Mucosa of descending colon (tissue), 3 donors: ENCODE data around the gene GZMM. TPM values are rescaled to one million over a fixed set of nuclear protein-coding genes. Genes with fewer than 3 reads are reported as not detected.

Source experiments
- ATAC-seq: fragments of 200-7000 bp; cut with Tn5 transposase; one replicate; pipeline ENCODE4 v1.9.1; 2020; ENCODE audit warnings: mild to moderate bottlenecking, moderate library complexity
- DNase-seq, 3 donors: peaks; one replicate each; pipeline ENCODE4 v3.0.0-alpha.2; 2020
- H3K36me3 ChIP-seq: fragments of 200-600 bp; one replicate; pipeline ENCODE4 v1.8.0; 2021; ENCODE audit warnings: low read depth, mild to moderate bottlenecking
- H3K4me1 ChIP-seq: fragments of 200-600 bp; one replicate; pipeline ENCODE4 v1.8.0; 2021; ENCODE audit warnings: low read depth, mild to moderate bottlenecking
- H3K4me3 ChIP-seq: fragments of 200-600 bp; one replicate; pipeline ENCODE4 v1.8.0; 2021; ENCODE audit warnings: mild to moderate bottlenecking
- H3K9me3 ChIP-seq: fragments of 200-600 bp; one replicate; pipeline ENCODE4 v1.8.0; 2021; ENCODE audit warnings: mild to moderate bottlenecking
- CTCF ChIP-seq: fragments of 200-600 bp; IDR thresholded peaks from one replicate; pipeline ENCODE4 v1.8.0; 2022; ENCODE audit warnings: antibody characterized with exemption, mild to moderate bottlenecking
- intact Hi-C, 2 donors: fragments of 100-400 bp; cut with DNase I in 1 of 2; cut with micrococcal nuclease in 1 of 2; formaldehyde crosslinking; loops; one replicate each; pipeline versions ENCODE4 v1.11.0 to v1.11.1; 2022; cut with DNase I, micrococcal nuclease
- total RNA-seq, 3 donors: library from RNA; stranded (reverse); fragmentation: NEBNext Ultra II Directional in 2 of 3; extraction: Animal tissue kit (Norgen Biotek cat#: 25700) in 2 of 3; gene quantifications; one replicate each; pipeline versions ENCODE4 v1.2.1 to v1.2.4, GENCODE V29; 2021 to 2023
- donor health status: DM: no; HTN: no; CAD: no; lungs with moderate emphysema.
- donor health status: DM: no; HTN: no; CAD: no.
- donor health status: DM: no; HTN: yes; CAD: no.

Gene GZMM
- total RNA-seq, 3 donors from 2014 or later = 0.76 to 1.4 (median 1.4) TPM

- TF ChIP-seq CTCF = peak; percentile 94
- DNase-seq = peak; percentile 82 to 91 (median 89)
- peak; percentile 57 for ATAC-seq
- no peaks in the 10 kb centered on the region for H3K9me3 ChIP-seq
- peaks cover 33% of the 10 kb centered on the region for H3K4me1 ChIP-seq
- no peaks in the 10 kb centered on the region for H3K36me3 ChIP-seq
- no peak overlapping the region for H3K4me3 ChIP-seq
- intact Hi-C loops = no loop called here
Observed at GRCh38 chr19:510606-511100, 33.2 kb upstream of the GZMM start.

- ATAC-seq (peak; percentile 62), DNase-seq (peak; percentile 82 to 92 (median 83))
- intact Hi-C loops = no loop called here
- Histone ChIP-seq H3K4me3 (no peak overlapping the region), H3K9me3 (no peaks in the 10 kb centered on the region), H3K36me3 (no peaks in the 10 kb centered on the region), H3K4me1 (peaks cover 31% of the 10 kb centered on the region)
- TF ChIP-seq CTCF = no peak
Observed at GRCh38 chr19:511101-511851, 32.6 kb upstream of the GZMM start.

GRCh38 chr19:512547-513365 is 31.1 kb upstream of the GZMM start:
- Histone ChIP-seq H3K36me3 (no peaks in the 10 kb centered on the region), H3K4me3 (no peak overlapping the region), H3K4me1 (peaks cover 29% of the 10 kb centered on the region), H3K9me3 (no peaks in the 10 kb centered on the region)
- intact Hi-C loops = no loop called here
- peak; percentile 13 to 67 (median 40) for DNase-seq
- TF ChIP-seq CTCF = no peak
- no peak for ATAC-seq

GRCh38 chr19:513368-514165 is 30.3 kb upstream of the GZMM start:
- DNase-seq (peak in 1 of 3 donors; percentile 4), ATAC-seq (no peak)
- intact Hi-C loops = no loop called here
- H3K9me3 ChIP-seq = no peaks in the 10 kb centered on the region
- H3K4me1 ChIP-seq = peaks cover 21% of the 10 kb centered on the region
- no peak for TF ChIP-seq CTCF
- H3K4me3 ChIP-seq = no peak overlapping the region
- no peaks in the 10 kb centered on the region for H3K36me3 ChIP-seq

GRCh38 chr19:514166-514663 is 29.6 kb upstream of the GZMM start:
- Histone ChIP-seq H3K9me3 (no peaks in the 10 kb centered on the region), H3K36me3 (no peaks in the 10 kb centered on the region), H3K4me3 (no peak overlapping the region), H3K4me1 (peaks cover 16% of the 10 kb centered on the region)
- ATAC-seq (no peak), DNase-seq (peak in 1 of 3 donors; percentile 5)
- no peak for TF ChIP-seq CTCF
- intact Hi-C loops = no loop called here
